Astrocyte (in vitro differentiated cells and primary cell): Measurements from ENCODE around the gene SPIRE1. TPM values are rescaled to one million over a fixed set of nuclear protein-coding genes. Genes with fewer than 3 reads are reported as not detected.

Source experiments
- DNase-seq: peaks from one replicate; pipeline ENCODE4 v3.0.0-alpha.2; 2010; ENCODE audit warnings: low read depth
- FAIRE-seq: peaks from 2 replicates; lab custom pipeline; 2011; peaks lifted over from hg19 to GRCh38; lab: Jason Lieb, UNC
- H2AFZ ChIP-seq: 2 replicates; pipeline ENCODE4 v1.6.0; 2012; ENCODE audit warnings: low read depth, low read length, inconsistent platforms
- H3K27ac ChIP-seq: 2 replicates; pipeline ENCODE4 v1.5.1; 2011; ENCODE audit warnings: low read depth, low read length, inconsistent platforms
- H3K27me3 ChIP-seq: 2 replicates; pipeline ENCODE4 v1.6.0; 2011; ENCODE audit warnings: low read length, inconsistent platforms; ENCODE audit not compliant: insufficient read depth
- H3K36me3 ChIP-seq: 2 replicates; pipeline ENCODE4 v1.5.1; 2011; ENCODE audit warnings: low read length, inconsistent platforms; ENCODE audit not compliant: insufficient read depth
- H3K4me1 ChIP-seq: 2 replicates; pipeline ENCODE4 v1.5.1; 2011; ENCODE audit warnings: low read length, inconsistent platforms; ENCODE audit not compliant: insufficient read depth
- H3K4me2 ChIP-seq: 2 replicates; pipeline ENCODE4 v1.6.0; 2012; ENCODE audit warnings: low read length, inconsistent platforms
- H3K4me3 ChIP-seq: 2 replicates; pipeline ENCODE4 v1.5.1; 2011; ENCODE audit warnings: low read depth, mild to moderate bottlenecking, low read length, inconsistent platforms; ENCODE audit not compliant: insufficient read depth
- H3K79me2 ChIP-seq: 2 replicates; pipeline ENCODE4 v1.6.0; 2012; ENCODE audit warnings: mild to moderate bottlenecking, low read length, inconsistent platforms; ENCODE audit not compliant: insufficient read depth
- H3K9ac ChIP-seq: 2 replicates; pipeline ENCODE4 v1.6.0; 2012; ENCODE audit warnings: mild to moderate bottlenecking, low read length, inconsistent platforms
- H3K9me3 ChIP-seq: 2 replicates; pipeline ENCODE4 v1.5.1; 2012; ENCODE audit warnings: low read depth, mild to moderate bottlenecking, low read length, inconsistent platforms; ENCODE audit not compliant: insufficient read depth
- H4K20me1 ChIP-seq: 2 replicates; pipeline ENCODE4 v1.6.0; 2012; ENCODE audit warnings: low read length, inconsistent platforms; ENCODE audit not compliant: insufficient read depth
- H3K27ac Mint-ChIP-seq: one replicate; pipeline ENCODE4 v1.8.0; 2021; ENCODE audit warnings: mild to moderate bottlenecking, mixed read lengths; ENCODE audit not compliant: unreplicated experiment
- H3K27me3 Mint-ChIP-seq: one replicate; pipeline ENCODE4 v1.8.0; 2021; ENCODE audit warnings: low read depth, mixed read lengths; ENCODE audit not compliant: unreplicated experiment
- H3K36me3 Mint-ChIP-seq: one replicate; pipeline ENCODE4 v1.8.0; 2021; ENCODE audit warnings: low read depth, mixed read lengths; ENCODE audit not compliant: unreplicated experiment
- H3K4me1 Mint-ChIP-seq: one replicate; pipeline ENCODE4 v1.8.0; 2021; ENCODE audit warnings: low read depth, mixed read lengths; ENCODE audit not compliant: unreplicated experiment
- H3K4me3 Mint-ChIP-seq: one replicate; pipeline ENCODE4 v1.8.0; 2021; ENCODE audit warnings: mild to moderate bottlenecking, moderate library complexity, mixed read lengths; ENCODE audit not compliant: unreplicated experiment
- H3K9me3 Mint-ChIP-seq: one replicate; pipeline ENCODE4 v1.8.0; 2021; ENCODE audit warnings: mild to moderate bottlenecking, mixed read lengths; ENCODE audit not compliant: unreplicated experiment
- EZH2 ChIP-seq: IDR thresholded peaks from 2 replicates; pipeline ENCODE4 v1.6.1; 2012; ENCODE audit warnings: mild to moderate bottlenecking, low read length, inconsistent platforms; ENCODE audit not compliant: insufficient read depth
- total RNA-seq: library from RNA; stranded (reverse); gene quantifications from 2 replicates; pipeline ENCODE4 v1.2.1, GENCODE V29; 2021
- TF ChIP-seq, protein P1 (sequence below): IDR thresholded peaks from 2 replicates; pipeline ENCODE4 v1.5.1; 2011; ENCODE audit warnings: low read depth, mild to moderate bottlenecking, inconsistent platforms, low read length, moderate library complexity; ENCODE audit not compliant: insufficient read depth

The SPIRE1 gene
- total RNA-seq, 1 donor from 2014 or later, result 42.0 TPM

DNA sequence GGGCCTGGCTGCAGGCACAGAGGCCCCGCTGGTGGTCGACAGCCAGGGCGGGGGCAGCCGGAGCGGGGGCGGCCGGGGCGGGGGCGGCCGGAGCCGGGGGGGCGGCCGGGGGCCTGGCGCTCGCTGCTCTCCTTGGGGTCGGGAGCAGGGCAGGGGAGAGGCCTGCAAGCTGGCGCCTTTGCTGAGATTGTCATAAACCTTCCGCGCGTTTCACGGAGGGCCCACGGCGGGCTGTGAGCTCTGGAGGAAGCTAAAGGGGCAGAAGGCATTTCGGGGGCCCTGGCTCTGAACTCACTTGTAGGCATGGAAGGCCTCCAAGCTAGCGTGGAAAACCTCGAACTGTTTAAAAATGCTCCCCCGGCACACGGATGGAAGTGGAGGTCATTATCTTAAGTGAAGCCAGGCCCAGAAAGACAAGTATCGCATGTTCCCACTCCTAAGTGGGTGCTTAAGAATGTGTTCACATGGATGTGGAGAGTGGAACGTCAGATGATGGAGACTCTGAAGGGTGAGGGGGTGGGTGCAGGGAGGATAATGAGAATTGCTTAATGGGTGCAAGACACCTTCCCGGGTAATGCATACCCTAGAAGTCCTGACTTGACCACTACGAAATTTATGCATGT is 249.5 kb downstream of the SPIRE1 start:
- Histone ChIP-seq H2AFZ (peak overlapping the region; percentile 79), H3K9ac (peak overlapping the region; percentile 86), H3K9me3 (no peaks in the 10 kb centered on the region), H3K27ac (peak overlapping the region; percentile 79), H3K4me1 (peaks cover 26% of the 10 kb centered on the region), H3K4me3 (peak overlapping the region; percentile 76), H3K79me2 (peaks cover 32% of the 10 kb centered on the region), H3K27me3 (no peaks in the 10 kb centered on the region), H4K20me1 (peaks cover 6% of the 10 kb centered on the region), H3K4me2 (peak overlapping the region; percentile 94), H3K36me3 (peaks cover 2% of the 10 kb centered on the region)
- no peak for TF ChIP-seq EZH2
- TF ChIP-seq, protein P1, sequence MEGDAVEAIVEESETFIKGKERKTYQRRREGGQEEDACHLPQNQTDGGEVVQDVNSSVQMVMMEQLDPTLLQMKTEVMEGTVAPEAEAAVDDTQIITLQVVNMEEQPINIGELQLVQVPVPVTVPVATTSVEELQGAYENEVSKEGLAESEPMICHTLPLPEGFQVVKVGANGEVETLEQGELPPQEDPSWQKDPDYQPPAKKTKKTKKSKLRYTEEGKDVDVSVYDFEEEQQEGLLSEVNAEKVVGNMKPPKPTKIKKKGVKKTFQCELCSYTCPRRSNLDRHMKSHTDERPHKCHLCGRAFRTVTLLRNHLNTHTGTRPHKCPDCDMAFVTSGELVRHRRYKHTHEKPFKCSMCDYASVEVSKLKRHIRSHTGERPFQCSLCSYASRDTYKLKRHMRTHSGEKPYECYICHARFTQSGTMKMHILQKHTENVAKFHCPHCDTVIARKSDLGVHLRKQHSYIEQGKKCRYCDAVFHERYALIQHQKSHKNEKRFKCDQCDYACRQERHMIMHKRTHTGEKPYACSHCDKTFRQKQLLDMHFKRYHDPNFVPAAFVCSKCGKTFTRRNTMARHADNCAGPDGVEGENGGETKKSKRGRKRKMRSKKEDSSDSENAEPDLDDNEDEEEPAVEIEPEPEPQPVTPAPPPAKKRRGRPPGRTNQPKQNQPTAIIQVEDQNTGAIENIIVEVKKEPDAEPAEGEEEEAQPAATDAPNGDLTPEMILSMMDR, result no peak
- H3K36me3 Mint-ChIP-seq, result peaks cover 5% of the 10 kb centered on the region
- H3K4me1 Mint-ChIP-seq, result peaks cover 18% of the 10 kb centered on the region
- H3K9me3 Mint-ChIP-seq, result no peaks in the 10 kb centered on the region
- H3K4me3 Mint-ChIP-seq, result peak overlapping the region; percentile 85
- peaks cover 2% of the 10 kb centered on the region for H3K27me3 Mint-ChIP-seq
- FAIRE-seq (no peak), DNase-seq (peak; percentile 42)
- H3K27ac Mint-ChIP-seq, result peak overlapping the region; percentile 85

DNA sequence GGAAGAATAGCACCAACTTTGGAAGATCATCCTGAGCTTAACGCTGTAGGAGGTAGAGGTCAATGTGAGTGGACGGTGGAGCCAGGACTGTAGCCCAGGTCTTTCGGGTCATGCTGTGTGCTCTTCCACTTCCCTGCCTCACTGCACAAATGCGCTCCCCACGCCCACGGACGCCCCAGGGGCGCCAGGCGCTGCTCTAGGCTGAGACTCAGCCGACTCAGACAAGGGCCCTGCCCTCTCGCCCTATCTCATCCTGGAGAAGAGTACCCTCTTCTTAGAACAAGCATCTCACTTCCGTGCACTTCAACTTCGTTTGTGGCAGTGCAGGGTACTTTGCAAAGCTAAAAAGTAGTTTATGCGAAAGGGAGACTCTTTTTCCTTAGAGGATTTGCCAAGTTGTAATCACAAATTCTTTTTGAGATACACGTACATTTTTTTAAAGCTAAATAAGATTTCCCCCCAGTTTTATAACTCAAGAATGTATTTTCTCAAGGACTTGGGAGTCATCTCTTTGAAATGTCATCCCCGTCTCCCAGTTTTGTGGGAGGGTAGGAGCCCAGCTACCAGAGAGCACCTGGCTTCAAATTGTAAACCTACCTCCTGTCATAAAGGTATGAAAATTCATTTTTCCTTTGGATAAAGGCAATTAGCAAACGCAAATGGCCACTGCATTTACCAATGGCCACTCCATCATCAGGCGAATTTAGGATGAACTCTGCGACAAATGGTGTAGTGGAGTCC is 251.4 kb downstream of the SPIRE1 start:
- Mint-ChIP-seq H3K4me1 (peaks cover 18% of the 10 kb centered on the region), H3K4me3 (peak overlapping the region; percentile 85), H3K27ac (peak overlapping the region; percentile 72), H3K36me3 (peaks cover 5% of the 10 kb centered on the region), H3K9me3 (no peaks in the 10 kb centered on the region), H3K27me3 (peaks cover 2% of the 10 kb centered on the region)
- Histone ChIP-seq H3K4me2 (peak overlapping the region; percentile 94), H2AFZ (no peak overlapping the region), H3K9me3 (no peaks in the 10 kb centered on the region), H3K4me1 (peaks cover 27% of the 10 kb centered on the region), H3K79me2 (peaks cover 27% of the 10 kb centered on the region), H3K36me3 (peaks cover 2% of the 10 kb centered on the region), H4K20me1 (peaks cover 6% of the 10 kb centered on the region), H3K9ac (no peak overlapping the region), H3K27ac (no peak overlapping the region), H3K4me3 (no peak overlapping the region), H3K27me3 (no peaks in the 10 kb centered on the region)
- no peak for TF ChIP-seq EZH2
- TF ChIP-seq, protein P1, result no peak
- DNase-seq (no peak), FAIRE-seq (no peak)

DNA sequence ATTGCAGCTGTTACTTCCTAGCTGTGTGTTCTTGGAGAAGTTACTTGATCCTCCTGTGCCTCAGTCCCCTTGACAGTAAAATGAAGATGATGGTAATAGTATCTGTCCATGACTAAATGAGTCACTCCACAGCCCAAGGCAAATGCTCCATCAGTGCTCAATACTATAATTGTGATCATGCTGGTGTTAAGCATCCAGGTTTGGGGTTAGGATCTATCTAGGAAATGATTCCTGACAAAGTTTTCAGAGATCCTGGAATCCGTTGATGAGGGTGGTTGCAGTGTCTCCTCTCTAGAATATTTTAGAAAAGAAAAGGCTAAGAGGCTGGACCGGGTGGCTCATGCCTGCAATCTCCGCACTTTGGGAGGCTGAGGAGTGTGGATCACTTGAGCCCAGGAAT is 252.8 kb downstream of the SPIRE1 start:
- H3K27ac Mint-ChIP-seq, result no peak overlapping the region
- H3K36me3 Mint-ChIP-seq, result peaks cover 3% of the 10 kb centered on the region
- Histone ChIP-seq H3K9ac (no peak overlapping the region), H3K4me2 (no peak overlapping the region), H3K79me2 (peaks cover 18% of the 10 kb centered on the region), H3K4me3 (no peak overlapping the region), H2AFZ (no peak overlapping the region), H4K20me1 (peaks cover 4% of the 10 kb centered on the region), H3K9me3 (no peaks in the 10 kb centered on the region), H3K4me1 (peaks cover 26% of the 10 kb centered on the region), H3K27ac (no peak overlapping the region), H3K36me3 (no peaks in the 10 kb centered on the region), H3K27me3 (no peaks in the 10 kb centered on the region)
- DNase-seq (no peak), FAIRE-seq (no peak)
- H3K4me3 Mint-ChIP-seq, result no peak overlapping the region
- H3K4me1 Mint-ChIP-seq, result peaks cover 14% of the 10 kb centered on the region
- H3K27me3 Mint-ChIP-seq, result peaks cover 2% of the 10 kb centered on the region
- no peak for TF ChIP-seq EZH2
- TF ChIP-seq, protein P1, result no peak
- H3K9me3 Mint-ChIP-seq, result no peaks in the 10 kb centered on the region
